GM19099 (cell line): ENCODE measurements around the gene LSS.

Source experiments
- POLR2A ChIP-seq: IDR thresholded peaks from 3 replicates; pipeline ENCODE4 v1.6.1; 2011; ENCODE audit warnings: low read depth; ENCODE audit not compliant: insufficient read length; ENCODE audit errors: extremely low read depth

Gene LSS

DNA sequence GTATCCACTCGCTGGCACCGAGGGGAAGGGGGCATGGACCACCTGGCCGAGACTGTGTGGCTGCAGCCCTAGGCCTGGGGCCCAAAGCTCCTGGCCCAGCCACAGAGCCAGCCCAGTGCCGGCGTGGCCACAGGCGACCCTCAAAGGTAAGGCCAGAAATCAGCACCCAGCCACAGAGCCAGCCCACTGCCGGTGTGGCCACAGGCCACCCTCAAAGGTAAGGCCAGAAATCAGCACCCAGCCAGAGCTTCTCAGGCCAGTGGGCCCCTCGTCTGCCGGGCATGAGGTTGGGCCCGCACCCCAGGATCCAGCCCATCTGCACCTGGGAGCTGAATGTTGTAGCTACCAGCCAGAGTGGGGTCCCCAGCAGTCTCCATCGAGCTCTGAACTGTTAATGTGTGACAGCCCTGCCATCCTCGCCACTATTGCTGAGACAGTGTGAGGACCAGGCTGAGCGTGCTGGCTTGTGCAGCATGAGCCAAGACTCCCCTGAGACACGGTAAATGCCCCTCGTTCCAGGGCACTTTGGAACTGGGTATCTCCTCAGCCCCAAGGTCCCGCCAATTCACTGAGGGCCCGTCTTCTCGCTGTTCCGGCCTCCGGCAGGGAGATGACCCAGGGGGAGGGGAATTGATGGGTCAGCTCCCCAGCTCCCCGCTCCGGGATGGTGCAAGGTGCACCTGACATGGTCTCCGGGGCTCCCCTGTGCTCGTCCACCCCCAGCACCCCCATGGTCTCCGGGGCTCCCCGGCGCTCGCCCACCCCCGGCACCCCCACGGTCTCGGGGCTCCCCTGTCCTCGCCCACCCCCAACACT, 68.5 kb downstream of the LSS start:
- TF ChIP-seq POLR2A = no peak

DNA sequence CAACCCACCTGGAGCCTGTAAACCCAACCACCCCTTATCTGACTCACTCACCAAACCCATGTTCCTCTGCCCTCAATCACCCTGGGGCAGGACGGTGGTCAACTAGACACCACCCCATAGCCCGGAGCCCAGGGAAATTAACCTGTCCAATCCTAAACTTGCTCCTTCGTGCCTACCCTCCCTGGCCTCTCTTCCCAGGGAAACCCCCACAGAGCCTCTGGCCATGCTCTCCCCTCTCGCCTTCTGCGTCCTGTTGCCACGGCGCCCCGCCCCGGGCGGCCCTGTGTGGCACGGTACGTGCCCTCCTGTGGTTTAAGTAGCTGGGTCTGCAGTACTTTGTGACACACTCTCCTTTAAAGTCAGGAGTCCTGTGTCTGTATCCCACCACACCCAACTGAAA, 69.2 kb downstream of the LSS start:
- no peak for TF ChIP-seq POLR2A

DNA sequence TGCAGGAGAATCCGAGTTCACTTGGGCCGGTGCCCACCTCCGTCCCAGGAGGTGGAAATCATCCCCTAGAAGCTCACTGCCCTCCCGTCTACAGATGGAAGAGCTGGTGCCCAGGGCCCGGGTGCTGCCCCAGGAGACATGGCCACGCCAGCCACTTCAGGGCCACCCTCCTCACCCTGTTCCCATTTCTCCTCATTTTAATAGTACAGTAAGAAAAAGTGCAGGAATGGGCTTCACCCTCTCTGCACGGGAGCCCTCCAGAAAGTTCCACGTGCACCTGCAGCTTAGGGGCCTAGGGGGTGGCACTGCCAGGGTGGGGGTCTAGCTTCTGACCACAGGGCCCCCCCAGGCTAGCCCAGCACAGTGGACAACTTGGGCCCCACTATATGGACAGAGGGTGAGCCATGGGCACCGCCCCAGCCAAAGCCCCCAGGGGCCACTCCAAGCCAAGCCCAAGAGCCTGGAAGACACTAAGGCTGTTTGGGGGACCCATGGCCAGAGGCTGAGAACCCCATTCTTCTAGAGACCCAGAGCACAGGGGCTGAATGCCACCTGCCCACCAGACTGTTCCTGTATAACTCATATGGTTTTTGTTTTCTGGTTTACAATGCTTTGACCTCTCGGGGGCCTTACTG, 69.8 kb downstream of the LSS start:
- TF ChIP-seq POLR2A = no peak

DNA sequence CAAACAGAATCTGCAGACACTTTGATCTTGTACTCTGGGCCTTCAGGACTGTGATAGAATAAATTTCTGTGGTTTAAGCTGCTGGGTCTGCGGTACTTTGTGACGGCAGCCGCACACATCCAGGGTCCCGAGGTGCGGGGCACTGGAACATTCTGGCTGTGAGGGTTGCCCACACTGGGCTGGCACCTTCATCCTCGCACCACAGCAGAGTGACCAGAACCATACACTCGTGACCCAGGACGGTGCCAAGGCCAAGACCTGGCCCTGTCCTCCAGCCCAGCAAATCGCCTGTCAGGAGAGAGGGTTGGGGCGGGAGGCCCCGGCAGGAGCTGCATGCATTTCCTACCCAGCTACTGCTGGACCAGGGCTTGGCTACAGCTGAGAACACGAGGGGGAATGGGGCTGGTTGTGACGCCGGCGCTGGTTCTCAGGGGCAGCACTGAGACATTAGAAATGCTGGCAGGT, 70.6 kb downstream of the LSS start:
- TF ChIP-seq POLR2A = no peak

DNA sequence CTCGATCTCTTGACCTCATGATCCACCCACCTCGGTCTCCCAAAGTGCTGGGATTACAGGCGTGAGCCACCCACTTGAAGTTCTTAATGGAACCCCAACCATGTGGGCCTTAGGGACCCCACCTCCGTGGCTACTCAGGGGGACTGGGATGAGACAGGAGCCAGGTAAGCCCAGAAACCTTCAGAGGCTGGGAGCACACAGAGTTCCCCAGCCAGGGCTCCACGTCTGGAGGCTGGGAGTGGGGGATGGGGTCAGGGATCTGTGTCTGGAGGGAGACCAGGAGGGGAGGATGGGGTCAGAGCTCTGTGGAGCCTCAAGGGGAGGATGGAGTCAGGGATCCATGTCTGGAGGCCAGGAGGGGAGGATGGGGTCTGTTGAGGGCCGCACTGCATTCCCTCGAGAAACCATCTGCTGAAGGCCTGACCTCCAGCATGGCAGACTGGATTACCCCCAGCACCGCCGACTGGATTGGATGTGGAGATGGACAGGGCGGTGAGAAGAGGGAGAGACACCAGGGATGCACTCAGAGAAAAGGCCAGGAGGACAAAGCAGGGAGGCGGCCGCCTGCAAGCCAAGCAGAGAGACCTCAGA, 71.1 kb downstream of the LSS start:
- no peak for TF ChIP-seq POLR2A

DNA sequence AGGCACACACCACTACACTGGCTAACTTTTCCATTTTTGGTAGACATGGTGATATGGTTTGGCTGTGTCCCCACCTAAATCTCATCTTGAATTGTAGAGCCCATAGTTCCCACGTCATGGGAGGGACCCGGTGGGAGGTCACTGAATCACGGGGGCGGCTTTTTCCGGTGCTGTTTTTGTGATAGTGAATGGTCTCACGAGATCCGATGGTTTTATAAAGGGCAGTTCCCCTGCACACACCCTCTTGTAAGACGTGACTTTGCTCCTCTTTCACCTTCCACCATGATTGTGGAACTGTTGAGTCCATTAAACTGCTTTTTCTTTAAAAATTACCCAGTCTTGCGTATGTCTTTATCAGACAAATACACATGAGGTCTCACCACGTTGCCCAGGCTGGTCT, 71.9 kb downstream of the LSS start:
- no peak for TF ChIP-seq POLR2A

DNA sequence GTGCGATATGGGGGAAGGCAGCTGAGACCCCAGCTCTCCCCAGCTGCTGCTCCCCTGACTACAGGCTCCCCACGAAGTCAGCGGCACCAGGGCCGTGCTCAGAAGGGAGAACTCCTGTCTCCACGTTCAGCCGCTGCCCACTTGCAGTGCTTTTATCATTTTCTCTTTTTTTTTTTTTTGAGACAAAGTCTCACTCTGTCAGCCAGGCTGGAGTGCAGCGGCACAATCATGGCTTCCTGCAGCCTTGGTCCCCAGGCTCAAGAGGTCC, 72.3 kb downstream of the LSS start:
- no peak for TF ChIP-seq POLR2A

DNA sequence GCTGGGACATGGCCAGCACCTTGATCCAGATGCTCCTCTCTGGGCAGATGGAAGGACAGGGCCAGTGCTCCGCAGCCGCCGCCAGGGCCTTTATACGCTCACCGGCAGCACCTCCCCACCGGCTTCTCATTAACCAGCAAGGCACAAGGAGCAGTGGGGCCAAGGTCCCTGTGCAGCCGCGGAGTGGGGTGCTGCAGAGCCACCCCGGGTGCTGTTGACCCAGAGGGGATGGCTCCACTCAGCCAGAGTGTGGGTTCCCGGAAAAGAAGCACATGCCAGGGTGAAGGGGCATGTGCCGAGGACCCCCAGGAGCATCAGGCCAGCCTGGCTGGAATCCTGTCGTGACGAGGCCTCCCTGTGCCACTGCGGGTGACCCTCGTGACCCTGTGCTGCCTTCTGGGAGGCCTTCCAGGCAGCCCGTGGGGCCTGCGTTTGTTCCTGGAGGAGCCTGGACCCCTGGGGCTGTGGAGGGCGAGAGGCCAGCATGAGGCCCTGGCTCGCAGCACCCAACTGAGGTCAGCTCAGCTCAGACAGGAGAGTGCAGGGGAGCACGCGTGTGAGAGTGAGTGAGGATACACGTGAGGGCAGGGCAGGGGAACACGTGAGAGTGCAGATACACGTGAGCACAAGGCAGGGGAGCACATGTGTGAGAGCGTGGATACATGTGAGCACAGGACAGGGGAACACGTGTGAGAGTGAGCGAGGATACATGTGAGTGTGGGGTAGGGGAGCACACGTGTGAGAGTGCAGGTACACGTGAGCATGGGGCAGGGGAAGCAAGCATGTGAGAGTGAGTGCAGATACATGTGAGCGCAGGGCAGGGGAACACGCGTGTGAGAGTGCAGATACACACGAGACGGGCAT, 72.8 kb downstream of the LSS start, which contains the start of gene FTCD:
TSS of gene FTCD (minus strand) at position 66 of the 864 bp plus-strand sequence. CDS start at position 10, 56 bp downstream.
- TF ChIP-seq POLR2A = no peak

DNA sequence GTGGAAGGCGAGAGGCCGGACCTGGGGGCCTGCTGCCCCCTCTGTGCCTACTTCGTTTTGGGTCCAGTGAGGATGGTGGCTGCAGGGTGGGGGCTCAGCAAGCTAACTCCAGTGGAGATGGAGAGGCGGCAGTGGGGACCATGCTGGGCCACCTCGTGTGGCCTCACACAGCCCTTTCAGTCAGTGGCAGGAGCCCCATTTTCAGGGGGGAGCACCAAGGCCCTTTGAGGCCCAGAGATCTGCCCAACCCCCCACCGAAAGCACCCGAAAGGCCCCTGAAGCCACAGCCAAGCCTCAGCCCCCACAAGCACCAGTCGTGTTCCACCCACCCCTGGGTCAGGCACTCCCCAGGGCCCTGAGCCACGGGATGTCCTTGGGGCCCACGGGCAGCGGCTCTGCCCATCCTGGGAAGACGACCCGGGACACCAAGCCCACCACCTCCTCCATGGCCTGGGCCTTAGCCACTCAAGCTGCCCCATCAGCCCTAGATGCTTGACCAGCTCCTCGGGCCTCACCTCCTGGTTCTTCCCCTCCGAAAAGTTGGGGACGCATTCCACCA, 73.5 kb downstream of the LSS start:
- no peak for TF ChIP-seq POLR2A

DNA sequence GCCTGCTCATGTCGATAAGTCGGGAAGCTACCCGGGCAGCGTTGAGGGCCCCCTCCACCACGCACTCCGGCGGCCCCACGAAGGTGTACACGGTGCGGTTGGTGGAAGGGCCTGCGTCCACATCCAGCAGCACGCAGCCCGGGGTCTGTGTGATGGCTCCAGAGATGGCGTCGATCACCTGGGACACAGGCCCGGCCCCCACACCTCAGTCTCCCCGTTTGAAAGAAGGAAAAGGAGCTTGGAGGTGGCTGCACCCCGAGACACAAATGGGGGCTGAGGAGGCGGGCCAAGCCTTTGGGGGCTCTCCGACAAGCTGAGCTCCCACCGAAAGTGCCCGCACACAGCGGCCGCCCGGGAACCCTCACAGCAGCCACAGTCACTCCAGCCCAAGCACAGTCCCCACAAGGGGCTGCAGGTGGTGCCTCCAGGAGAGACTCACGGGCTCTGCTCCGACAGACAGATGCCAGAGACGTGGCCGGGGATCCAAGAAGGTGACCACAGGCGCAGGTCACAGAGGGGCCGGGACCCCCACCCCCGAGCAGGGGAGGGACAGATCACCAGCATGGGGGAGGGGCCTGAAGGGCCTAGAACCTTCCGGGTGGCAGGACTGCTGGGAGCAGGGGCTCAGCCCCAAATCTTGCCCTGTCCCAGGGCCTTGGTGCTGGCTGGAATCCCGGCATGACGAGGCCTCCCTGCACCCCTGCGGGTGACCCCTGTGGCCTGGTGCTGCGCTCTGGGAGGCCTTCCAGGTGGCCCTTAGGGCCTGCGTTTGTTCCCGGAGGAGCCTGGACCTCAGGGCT, 74.2 kb downstream of the LSS start:
- no peak for TF ChIP-seq POLR2A

DNA sequence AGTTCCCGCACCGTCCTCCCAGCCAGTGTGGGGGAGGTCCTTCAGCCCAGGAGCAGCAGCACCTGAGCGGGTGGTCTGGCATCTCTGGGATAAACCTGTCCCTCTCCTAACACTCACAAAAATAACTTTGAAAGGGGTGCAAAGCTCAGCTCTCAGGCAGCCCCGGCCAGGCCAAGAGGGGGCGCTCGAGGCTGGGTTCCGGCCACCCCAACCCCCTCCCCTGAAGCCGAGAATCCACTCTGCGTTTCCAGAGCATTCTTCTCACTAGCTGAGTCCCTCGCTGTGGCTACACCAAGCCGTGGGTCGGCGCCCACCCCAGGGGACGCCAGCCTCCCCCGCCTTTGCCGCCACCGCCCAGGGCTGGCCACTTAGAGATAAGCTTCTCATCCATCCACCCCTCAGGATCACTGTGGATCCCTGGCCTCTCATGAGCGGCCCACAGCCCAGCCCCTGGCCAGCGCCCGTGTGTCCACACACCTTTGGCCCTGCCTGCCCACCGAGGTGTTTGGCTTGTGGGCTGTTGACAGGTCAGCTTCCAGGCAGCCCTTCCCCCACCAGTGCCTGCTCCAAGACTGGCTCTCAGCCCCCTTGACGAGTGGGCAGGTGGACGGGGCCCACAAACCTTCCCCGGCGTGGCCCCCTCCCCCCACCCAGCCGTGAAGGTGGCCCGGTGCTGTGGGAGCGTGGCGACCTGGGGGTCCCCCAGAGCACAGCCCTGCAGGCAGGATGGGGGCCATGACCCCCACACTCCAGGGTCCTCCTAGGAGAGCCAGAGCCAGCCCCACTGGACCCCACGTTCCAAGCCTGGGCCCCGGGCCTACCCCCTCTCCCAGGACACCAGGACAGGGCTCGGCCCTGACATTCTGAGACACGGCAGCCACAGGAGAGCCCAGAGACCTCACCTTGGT, 75.1 kb downstream of the LSS start:
- TF ChIP-seq POLR2A = no peak

DNA sequence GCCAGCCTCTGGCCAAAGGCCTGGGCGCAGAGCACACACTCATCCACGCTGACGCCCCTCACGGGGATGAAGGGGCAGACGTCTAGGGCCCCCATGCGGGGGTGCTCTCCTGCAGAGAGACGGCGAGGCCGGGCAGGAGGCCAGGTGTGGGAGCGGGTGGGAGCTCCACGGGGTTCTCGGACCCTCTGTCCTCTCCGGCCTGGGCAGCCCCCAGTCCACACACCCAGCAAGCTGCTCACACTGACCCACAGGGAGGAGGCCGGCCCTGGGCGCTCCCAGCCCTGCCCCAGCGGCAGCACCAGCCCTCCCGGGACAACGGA, 75.7 kb downstream of the LSS start:
- no peak for TF ChIP-seq POLR2A
